Left hindlimb (tissue), 1 donor: ENCODE results near the gene LAPTM4A.
"Not testable (repeated sequence)": the region's sequence is repeated elsewhere in the genome, so short reads cannot be mapped to it uniquely, and the experiment has no call there.

Experiments
- DNase-seq: peaks from one replicate; pipeline ENCODE4 v3.0.0-alpha.2; 2018

The LAPTM4A gene

DNA sequence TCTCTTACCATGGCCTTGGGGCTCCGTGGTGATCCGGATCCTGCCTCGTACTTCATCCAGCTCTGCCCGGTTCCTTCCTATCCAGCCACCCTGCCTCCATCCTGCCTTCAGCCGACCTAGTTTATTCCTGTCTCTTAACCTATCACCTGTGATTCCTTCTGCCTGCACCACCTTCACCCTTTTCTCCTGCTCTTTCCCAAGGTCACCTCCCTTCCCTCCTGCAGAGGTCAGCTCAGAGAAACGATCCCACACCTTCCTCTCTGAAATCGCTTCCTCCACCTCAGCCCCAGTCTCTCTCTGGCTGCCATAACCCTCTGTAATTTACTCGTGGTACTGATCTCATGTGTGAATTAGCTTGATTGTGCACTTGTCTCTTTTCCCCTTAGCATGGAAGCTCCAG, 23.5 kb upstream of the LAPTM4A start:
- no peak for DNase-seq

- not testable (repeated sequence) for DNase-seq
Observed at GRCh38 chr2:20074046-20074648, 22.7 kb upstream of the LAPTM4A start.

DNA sequence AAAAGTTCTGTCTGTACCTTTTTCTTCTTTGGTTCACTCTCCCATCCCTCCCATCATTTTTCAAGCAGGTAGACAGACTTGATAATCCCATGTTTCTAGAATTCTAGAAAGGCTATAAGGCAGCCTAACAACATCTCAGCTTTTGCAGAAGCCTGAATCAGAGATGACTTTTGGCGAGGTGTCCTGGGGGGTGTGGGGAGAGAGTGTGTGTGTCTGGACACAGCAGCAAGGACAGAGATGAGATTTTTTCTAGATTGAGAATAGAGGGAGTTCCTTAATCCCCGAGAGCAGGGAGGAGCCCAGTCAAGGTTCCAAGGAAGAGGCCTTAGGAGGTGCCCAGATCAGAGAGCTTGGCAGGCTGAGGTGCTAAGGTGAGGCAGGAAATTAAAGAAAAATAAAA, 22.0 kb upstream of the LAPTM4A start:
- DNase-seq, result no peak

- DNase-seq, result no peak
Observed at GRCh38 chr2:20072436-20073158, 21.2 kb upstream of the LAPTM4A start.

- peak; percentile 87 for DNase-seq
Observed at GRCh38 chr2:20071397-20072383, 20.3 kb upstream of the LAPTM4A start.

GRCh38 chr2:20069756-20070155, 18.3 kb upstream of the LAPTM4A start:
- no peak for DNase-seq

DNA sequence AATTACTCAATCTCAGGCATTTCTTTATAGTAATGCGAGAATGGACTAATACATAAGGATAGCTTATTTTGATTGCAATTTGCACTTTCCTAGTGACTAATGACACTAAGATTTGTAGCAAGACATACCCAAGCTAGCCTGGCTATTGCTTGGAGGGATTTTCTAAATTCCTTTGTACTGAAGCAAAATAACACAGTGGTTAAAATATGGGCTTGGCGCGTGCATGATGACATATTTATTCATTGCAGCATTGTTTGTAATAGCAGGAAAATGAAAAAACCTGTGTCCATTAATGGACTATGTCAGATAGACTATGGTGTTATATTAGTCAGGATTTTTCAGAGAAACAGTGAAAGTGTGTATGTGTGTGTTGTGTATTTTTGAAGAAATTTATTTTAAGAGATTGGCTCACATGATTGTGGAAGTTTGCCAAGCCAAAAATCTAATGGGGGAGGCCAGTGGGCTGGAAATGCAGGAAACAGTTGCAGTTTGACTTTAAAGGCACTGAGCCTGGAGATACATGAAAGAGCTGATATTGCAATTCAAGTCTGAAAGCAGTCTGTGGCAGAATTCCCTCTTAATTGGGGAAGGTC, 16.7 kb upstream of the LAPTM4A start:
- DNase-seq, result no peak

DNA sequence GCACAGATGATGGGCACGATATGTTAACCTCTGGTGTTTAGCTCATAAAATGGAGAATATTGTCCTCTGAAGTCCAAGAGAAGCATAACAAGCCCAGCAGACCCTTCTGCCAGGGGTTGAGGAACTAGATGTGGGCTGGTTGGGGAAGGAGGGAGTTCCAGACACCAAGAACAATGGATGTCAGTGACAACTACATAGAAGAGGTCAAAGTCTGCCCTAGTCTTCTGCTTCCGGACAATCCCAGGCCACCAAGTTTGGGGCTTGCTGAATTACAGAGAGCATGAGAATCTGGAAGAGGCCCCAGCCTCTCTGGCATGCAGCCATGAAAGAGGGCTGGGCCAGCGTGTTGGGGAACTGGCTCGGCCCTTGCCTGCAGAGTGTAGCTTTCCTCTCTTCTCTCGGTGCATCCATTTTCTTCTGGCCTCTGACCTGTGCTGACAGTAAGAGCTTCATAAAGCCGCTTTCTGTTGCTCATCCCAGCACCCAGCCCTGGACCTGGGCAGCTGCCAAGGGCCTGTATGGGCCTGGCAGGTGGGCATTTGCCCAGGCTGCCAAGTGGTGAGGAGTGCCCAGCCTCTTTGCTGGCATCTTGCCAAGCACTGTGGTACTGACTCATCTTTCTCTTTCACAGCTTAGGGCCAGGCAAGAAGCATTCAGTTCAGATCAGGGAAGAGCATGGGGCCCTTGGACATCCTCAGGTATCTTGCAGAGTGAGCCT, 14.6 kb upstream of the LAPTM4A start:
- peak; percentile 79 for DNase-seq

GRCh38 chr2:20064841-20065240, 13.4 kb upstream of the LAPTM4A start:
- DNase-seq, result no peak

DNA sequence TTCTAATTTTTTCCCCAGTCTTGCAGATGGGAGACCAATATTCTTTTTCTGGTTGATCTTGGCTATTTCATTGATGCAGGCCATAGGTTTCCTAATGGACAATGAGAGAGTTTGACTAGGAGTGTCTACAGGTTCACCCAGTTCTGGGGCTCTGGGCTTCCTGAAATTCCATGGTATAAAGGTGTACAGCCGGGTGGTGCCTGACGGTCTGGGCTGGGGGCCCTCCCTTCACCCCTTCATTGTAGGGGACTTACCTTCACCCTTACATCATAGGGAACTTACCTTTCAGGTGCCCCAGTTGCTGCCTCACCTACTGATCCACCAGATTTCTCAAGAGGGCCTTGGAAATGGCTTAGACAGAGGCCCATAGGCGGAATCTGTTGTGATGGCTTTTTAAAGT, 13.0 kb upstream of the LAPTM4A start:
- no peak for DNase-seq

DNA sequence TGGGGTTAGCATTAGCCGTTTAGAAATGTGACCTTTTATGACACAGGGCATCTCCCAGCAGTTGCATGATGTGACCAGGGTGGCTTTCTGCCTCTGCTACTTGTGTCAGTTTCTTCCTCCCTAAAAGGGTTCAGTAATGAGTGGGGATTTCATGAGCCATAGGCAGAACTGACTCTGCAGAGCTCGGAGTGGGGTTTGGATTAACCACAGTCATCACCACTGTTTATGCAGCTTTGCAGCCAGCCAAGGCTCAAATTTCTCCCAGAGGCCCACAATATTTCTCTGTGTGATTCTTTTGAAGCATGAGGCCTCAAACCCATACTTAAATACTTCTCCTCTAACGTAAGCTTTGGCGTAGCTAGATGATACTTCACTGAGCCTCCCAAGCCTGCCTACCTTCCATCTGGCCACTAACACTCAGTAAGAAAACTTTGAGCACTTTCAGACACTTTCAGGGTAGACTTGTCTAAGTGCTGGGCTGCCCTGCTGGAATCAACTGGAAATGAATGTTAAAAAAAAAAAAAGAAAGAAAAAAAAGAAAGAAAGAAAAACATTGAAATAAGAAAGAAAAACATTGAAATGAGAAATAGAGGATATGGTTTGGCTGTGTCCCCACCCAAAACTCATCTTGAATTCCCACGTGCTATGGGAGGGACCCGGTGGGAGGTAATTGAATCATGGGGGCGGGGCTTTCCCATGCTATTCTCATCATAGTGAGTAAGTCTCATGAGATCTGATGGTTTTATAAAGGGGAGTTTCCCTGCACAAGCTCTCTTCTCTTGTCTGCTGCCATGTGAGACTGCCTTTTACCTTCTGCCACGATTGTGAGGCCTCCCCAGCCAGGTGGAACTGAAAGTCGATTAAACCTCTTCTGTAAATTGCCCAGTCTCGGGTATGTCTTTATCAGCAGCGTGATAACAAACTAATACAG, 11.5 kb upstream of the LAPTM4A start:
- DNase-seq, result peak; percentile 87

DNA sequence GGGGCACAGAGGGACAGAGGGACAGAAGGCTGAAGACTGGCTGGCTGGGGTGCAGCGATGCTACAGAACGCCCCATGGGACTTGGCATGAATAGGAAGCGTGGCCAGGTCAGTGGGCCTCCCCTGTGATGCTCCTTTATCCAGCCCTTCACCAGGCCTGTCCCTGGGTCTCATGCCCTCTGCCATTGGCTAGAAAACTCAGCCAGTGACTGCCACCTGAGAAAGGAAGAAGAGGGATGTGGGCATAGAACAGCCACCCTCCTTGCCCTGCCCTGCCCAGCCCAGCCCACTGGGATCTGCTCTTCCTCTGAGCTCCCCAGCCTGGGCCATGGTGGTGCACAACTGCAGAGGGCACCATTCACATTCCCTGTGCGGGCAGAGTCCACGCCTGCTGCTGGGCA, 10.5 kb upstream of the LAPTM4A start:
- DNase-seq, result no peak

- DNase-seq, result no peak
Observed at GRCh38 chr2:20061476-20061875, 10.0 kb upstream of the LAPTM4A start.

DNA sequence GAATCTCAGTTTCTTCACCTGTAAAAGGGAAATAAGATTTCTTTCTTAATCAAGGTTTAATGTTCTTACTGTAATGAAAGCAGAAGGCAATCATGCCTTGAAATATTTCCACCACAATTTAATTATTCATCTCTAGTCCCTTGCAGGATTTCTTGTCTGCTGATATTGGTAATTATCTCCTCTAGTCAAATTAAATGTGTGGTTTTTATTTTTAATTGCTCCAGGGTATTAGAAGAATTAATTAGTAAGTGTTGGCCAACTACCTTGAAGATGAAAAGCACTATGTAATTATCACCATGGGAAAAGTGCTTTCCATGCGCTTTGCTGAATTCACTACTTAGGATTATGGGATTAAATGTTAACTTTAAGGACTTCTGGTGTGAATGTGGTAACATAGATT, 8.7 kb upstream of the LAPTM4A start:
- DNase-seq, result no peak

DNA sequence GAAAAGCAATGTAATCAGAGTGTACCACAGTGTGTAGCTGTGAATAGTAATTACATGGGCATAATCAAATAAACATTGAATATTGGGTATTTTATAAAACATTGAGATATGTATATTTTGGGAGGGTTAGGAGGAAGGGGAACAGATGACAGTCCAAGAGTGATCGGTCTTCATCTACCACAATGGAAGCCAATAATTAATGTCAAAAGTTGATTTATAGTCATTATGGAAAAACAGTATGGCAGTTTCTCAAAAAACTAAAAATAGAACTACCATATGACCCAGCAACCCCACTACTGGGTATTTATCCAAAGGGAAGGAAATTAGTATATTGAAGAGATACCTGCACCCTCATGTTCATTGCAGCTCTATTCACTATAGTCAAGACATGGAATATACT, 5.8 kb upstream of the LAPTM4A start:
- no peak for DNase-seq

- DNase-seq, result no peak
Observed at GRCh38 chr2:20054931-20055330, 3.5 kb upstream of the LAPTM4A start.

DNA sequence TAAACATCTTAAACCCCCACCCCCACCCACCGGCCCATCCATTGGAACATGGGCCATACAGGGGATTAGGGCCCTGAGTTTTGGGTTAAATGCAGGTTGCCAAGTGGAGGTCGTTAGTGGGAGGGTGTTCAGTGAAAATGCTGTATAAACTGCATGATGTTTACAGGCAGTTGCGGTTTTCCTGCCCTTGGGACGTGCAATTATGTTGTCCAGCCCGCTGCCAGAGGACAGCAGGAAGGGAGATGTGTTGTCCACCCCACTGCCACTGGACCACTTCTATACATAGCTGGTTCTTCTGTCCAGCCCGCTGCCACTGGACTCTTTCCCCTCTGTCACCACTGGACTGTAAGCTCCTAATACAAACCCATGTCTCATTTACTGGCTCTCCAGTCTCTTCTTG, 2.7 kb upstream of the LAPTM4A start:
- DNase-seq, result peak; percentile 62

DNA sequence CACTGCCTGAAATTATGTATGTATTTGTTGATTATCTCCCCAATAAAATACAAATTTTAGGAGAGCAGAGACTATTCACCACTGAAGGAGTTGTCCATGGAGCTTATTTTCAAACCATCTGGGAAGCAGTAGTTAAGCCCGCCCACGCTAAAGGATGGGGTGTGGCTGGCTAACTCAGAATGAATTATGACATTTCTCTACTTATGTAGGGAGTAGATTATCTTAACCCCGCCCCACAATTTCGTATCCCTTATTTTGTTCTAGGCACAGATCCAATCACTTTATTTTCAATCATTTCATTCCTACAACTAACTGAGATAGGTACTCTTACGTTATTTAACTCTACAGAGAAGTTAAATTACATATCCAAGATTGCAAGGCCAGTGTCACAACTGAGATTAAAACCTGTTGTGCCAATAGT, 1.4 kb upstream of the LAPTM4A start:
- peak; percentile 75 for DNase-seq

- DNase-seq, result no peak
Observed at GRCh38 chr2:20052229-20052851, 912 bp upstream of the LAPTM4A start.

- DNase-seq, result peak; percentile 71
Observed at GRCh38 chr2:20050646-20051531, 539 bp downstream of the LAPTM4A start.
